Measurements from ENCODE around the gene MAX. TPM values are rescaled to one million over a fixed set of nuclear protein-coding genes. Genes with fewer than 3 reads are reported as not detected.

Gene MAX
- polyA plus RNA-seq, 1 donor from 2014 or later, result 55.3 TPM

DNA sequence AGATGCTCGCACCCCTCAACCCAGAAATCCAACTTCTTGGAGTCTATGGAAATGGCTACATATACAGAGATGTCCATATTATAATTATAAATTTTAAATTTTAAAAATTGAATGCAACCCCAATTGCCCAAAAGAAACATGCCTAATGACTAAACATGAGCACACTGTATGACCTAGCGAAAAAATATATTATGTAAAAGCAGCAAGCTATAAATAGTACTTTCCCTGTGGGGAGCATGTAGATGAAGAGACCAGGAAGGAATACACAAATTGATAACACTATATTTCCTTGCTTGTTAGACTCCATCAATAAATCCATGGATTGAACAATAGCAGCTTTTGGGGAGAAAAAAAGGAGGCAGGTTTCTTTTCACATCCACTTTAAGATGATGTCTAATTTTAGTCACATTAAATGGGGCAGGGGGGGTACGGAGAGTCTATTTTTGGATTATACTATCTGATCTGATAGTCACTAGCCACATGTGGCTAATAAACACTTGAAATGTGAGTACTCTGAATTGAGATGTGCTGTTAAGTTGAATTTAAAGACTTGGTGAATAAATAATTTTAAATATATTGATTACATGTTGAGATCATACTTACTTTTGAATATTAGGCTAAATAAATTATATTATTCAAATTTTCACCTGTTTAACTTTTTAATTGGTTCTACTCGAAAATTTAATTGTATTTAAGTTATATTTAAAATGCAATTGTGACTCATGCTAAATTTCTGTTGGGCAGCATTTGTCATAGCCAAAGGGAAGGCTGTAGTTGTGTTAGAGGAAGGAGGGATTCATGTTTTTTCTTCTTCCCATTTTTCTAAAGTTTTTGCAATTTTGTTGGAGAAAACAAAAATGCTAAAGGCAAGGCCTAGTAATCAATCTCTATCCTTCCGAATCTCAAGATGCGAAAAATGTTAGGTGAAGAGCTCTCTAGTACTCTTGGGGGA, 17.5 kb downstream of the MAX start:
- H3K4me3 ChIP-seq (ENCODE audit: low read length), result no peak overlapping the region
- no peak overlapping the region for H3K4me2 ChIP-seq (ENCODE audit: low read length)
- no peak overlapping the region for H3K9ac ChIP-seq (ENCODE audit: low read length)
- no peaks in the 10 kb centered on the region for H3K79me2 ChIP-seq (replicated peaks; ENCODE audit: insufficient read depth, low read length)
- H4K20me1 ChIP-seq (ENCODE audit: insufficient read depth), result no peaks in the 10 kb centered on the region
- H3K27me3 ChIP-seq (ENCODE audit: insufficient read depth, low read depth, low read length), result no peaks in the 10 kb centered on the region
- no peak overlapping the region for H3K27ac ChIP-seq (ENCODE audit: low read length)
- TF ChIP-seq MXI1 (conservative IDR thresholded peaks at IDR 0.05; ENCODE audit: poor library complexity, severe bottlenecking) (no peak), SMC3 (conservative IDR thresholded peaks at IDR 0.05; ENCODE audit: poor library complexity) (no peak), POLR2AphosphoS5 (IDR thresholded peaks at IDR 0.05) (no peak), EZH2 (IDR thresholded peaks at IDR 0.05; ENCODE audit: borderline replicate concordance, insufficient read depth, low read length, poor library complexity, severe bottlenecking) (no peak), TAF1 (IDR thresholded peaks at IDR 0.05; ENCODE audit: low read depth) (no peak), RAD21 (conservative IDR thresholded peaks at IDR 0.05) (no peak), EP300 (conservative IDR thresholded peaks at IDR 0.05; ENCODE audit: poor library complexity, severe bottlenecking) (no peak)
- TF ChIP-seq, protein P1, sequence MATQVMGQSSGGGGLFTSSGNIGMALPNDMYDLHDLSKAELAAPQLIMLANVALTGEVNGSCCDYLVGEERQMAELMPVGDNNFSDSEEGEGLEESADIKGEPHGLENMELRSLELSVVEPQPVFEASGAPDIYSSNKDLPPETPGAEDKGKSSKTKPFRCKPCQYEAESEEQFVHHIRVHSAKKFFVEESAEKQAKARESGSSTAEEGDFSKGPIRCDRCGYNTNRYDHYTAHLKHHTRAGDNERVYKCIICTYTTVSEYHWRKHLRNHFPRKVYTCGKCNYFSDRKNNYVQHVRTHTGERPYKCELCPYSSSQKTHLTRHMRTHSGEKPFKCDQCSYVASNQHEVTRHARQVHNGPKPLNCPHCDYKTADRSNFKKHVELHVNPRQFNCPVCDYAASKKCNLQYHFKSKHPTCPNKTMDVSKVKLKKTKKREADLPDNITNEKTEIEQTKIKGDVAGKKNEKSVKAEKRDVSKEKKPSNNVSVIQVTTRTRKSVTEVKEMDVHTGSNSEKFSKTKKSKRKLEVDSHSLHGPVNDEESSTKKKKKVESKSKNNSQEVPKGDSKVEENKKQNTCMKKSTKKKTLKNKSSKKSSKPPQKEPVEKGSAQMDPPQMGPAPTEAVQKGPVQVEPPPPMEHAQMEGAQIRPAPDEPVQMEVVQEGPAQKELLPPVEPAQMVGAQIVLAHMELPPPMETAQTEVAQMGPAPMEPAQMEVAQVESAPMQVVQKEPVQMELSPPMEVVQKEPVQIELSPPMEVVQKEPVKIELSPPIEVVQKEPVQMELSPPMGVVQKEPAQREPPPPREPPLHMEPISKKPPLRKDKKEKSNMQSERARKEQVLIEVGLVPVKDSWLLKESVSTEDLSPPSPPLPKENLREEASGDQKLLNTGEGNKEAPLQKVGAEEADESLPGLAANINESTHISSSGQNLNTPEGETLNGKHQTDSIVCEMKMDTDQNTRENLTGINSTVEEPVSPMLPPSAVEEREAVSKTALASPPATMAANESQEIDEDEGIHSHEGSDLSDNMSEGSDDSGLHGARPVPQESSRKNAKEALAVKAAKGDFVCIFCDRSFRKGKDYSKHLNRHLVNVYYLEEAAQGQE (IDR thresholded peaks at IDR 0.05; ENCODE audit: borderline replicate concordance), result no peak
- TF ChIP-seq, protein P2, sequence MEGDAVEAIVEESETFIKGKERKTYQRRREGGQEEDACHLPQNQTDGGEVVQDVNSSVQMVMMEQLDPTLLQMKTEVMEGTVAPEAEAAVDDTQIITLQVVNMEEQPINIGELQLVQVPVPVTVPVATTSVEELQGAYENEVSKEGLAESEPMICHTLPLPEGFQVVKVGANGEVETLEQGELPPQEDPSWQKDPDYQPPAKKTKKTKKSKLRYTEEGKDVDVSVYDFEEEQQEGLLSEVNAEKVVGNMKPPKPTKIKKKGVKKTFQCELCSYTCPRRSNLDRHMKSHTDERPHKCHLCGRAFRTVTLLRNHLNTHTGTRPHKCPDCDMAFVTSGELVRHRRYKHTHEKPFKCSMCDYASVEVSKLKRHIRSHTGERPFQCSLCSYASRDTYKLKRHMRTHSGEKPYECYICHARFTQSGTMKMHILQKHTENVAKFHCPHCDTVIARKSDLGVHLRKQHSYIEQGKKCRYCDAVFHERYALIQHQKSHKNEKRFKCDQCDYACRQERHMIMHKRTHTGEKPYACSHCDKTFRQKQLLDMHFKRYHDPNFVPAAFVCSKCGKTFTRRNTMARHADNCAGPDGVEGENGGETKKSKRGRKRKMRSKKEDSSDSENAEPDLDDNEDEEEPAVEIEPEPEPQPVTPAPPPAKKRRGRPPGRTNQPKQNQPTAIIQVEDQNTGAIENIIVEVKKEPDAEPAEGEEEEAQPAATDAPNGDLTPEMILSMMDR (IDR thresholded peaks at IDR 0.05; ENCODE audit: poor library complexity, severe bottlenecking), result no peak
- no peak overlapping the region for H2AFZ ChIP-seq (ENCODE audit: low read depth, low read length)
- peaks cover 8% of the 10 kb centered on the region for H3K36me3 ChIP-seq (ENCODE audit: insufficient read depth, low read length)
- no peaks in the 10 kb centered on the region for H3F3A ChIP-seq (ENCODE audit: insufficient read depth, low read length, poor library complexity, severe bottlenecking)
- peaks cover 3% of the 10 kb centered on the region for H3K9me3 ChIP-seq (ENCODE audit: low read length)
- H3K9me2 ChIP-seq (ENCODE audit: insufficient read depth, low read length), result no peaks in the 10 kb centered on the region

DNA sequence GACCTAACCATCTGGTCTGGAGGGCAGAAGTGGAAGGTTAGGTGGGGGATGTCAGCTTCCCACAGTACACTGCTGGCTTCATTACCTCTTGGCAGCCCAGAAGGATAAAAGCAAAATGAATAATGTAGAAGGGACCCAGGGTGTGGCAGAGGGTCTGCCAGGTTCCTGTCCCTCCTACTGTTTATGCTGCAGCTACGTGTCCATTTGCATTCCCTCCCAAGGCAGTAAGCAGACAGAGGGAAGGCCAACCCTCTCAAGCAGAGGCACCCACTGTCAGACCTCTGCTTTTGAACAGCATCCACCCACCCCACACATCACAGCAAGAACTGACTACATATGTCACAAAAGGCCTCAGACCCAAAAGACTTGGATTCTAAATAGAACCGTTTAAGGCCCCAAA, 19.4 kb downstream of the MAX start:
- no peaks in the 10 kb centered on the region for H3K27me3 ChIP-seq (ENCODE audit: insufficient read depth, low read depth, low read length)
- TF ChIP-seq EZH2 (IDR thresholded peaks at IDR 0.05; ENCODE audit: borderline replicate concordance, insufficient read depth, low read length, poor library complexity, severe bottlenecking), result no peak
- TF ChIP-seq POLR2AphosphoS5 (IDR thresholded peaks at IDR 0.05), result no peak
- TF ChIP-seq TAF1 (IDR thresholded peaks at IDR 0.05; ENCODE audit: low read depth), result no peak
- no peak for TF ChIP-seq SMC3 (conservative IDR thresholded peaks at IDR 0.05; ENCODE audit: poor library complexity)
- no peak for TF ChIP-seq EP300 (conservative IDR thresholded peaks at IDR 0.05; ENCODE audit: poor library complexity, severe bottlenecking)
- TF ChIP-seq MXI1 (conservative IDR thresholded peaks at IDR 0.05; ENCODE audit: poor library complexity, severe bottlenecking), result no peak
- TF ChIP-seq RAD21 (conservative IDR thresholded peaks at IDR 0.05), result no peak
- H3K36me3 ChIP-seq (ENCODE audit: insufficient read depth, low read length), result no peaks in the 10 kb centered on the region
- H3K27ac ChIP-seq (ENCODE audit: low read length), result no peak overlapping the region
- no peaks in the 10 kb centered on the region for H3K9me3 ChIP-seq (ENCODE audit: low read length)
- no peak overlapping the region for H3K4me2 ChIP-seq (ENCODE audit: low read length)
- H3K79me2 ChIP-seq (replicated peaks; ENCODE audit: insufficient read depth, low read length), result no peaks in the 10 kb centered on the region
- H4K20me1 ChIP-seq (ENCODE audit: insufficient read depth), result no peaks in the 10 kb centered on the region
- no peaks in the 10 kb centered on the region for H3F3A ChIP-seq (ENCODE audit: insufficient read depth, low read length, poor library complexity, severe bottlenecking)
- H3K9me2 ChIP-seq (ENCODE audit: insufficient read depth, low read length), result no peaks in the 10 kb centered on the region
- no peak overlapping the region for H2AFZ ChIP-seq (ENCODE audit: low read depth, low read length)
- H3K9ac ChIP-seq (ENCODE audit: low read length), result no peak overlapping the region
- H3K4me3 ChIP-seq (ENCODE audit: low read length), result no peak overlapping the region
